ENCODE results near the gene GPR61. TPM values are rescaled to one million over a fixed set of nuclear protein-coding genes. Genes with fewer than 3 reads are reported as not detected.

Gene GPR61
- polyA plus RNA-seq, 1 donor (not counting 4 experiments of a cell fraction or from before 2014, with no cell fraction given): not detected

DNA sequence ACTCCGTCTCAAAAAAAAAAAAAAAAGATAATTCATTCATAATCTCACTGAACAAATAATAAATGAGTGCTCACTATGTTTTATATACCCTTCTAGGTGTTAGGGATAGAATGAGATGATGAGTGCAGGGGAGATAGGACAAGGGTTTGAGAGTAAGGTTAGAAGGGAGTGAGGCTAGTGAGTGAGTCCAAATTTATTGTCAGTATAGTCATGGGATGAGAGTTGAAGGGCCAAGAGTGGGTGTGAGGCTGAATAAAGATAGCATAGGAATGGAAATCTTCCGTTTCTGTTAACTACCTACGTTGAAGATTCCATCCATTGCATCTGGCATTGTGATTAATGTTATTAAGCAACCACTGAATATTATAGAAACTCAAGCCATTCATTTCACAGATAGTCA lies 25.6 kb downstream of the GPR61 start:
- DNase-seq (ENCODE audit: low read depth, low spot score) (no peak), FAIRE-seq (no peak)
- Histone ChIP-seq H3K9me1 (ENCODE audit: control insufficient read depth, extremely low read depth, insufficient read depth, low read length) (peaks cover 2% of the 10 kb centered on the region), H3K27me3 (ENCODE audit: control insufficient read depth, extremely low read depth, insufficient read depth, low read length) (no peaks in the 10 kb centered on the region), H4K20me1 (ENCODE audit: control insufficient read depth, extremely low read depth, insufficient read depth, low read length) (peaks cover 15% of the 10 kb centered on the region), H2AFZ (ENCODE audit: control insufficient read depth, low read length) (no peak overlapping the region), H3K4me3 (ENCODE audit: control insufficient read depth in 2 of 3, extremely low read depth in 1 of 3, insufficient read depth in 2 of 3, low read depth in 1 of 3, low read length in 3 of 3) (no peak overlapping the region), H3K9ac (ENCODE audit: control insufficient read depth, extremely low read depth, insufficient read depth, low read length) (no peak overlapping the region), H3K4me2 (ENCODE audit: control insufficient read depth, extremely low read depth, insufficient read depth, low read depth, low read length) (no peak overlapping the region), H3K36me3 (ENCODE audit: control insufficient read depth in 2 of 2, extremely low read depth in 1 of 2, insufficient read depth in 2 of 2, low read length in 2 of 2) (no peaks in the 10 kb centered on the region), H3K27ac (ENCODE audit: control insufficient read depth, insufficient read depth, low read length) (no peak overlapping the region), H3K4me1 (ENCODE audit: control insufficient read depth, extremely low read depth, insufficient read depth, low read length) (peaks cover 14% of the 10 kb centered on the region), H3K79me2 (ENCODE audit: control insufficient read depth, insufficient read depth, low read length) (peaks cover 98% of the 10 kb centered on the region), H3K9me3 (ENCODE audit: control insufficient read depth, low read depth, low read length) (no peaks in the 10 kb centered on the region)
- dilution Hi-C loops (cut with MboI; ENCODE audit: extremely low pct_ligation_motif_present, low sequenced_read_pairs): no loop called here
- TF ChIP-seq, protein P1, sequence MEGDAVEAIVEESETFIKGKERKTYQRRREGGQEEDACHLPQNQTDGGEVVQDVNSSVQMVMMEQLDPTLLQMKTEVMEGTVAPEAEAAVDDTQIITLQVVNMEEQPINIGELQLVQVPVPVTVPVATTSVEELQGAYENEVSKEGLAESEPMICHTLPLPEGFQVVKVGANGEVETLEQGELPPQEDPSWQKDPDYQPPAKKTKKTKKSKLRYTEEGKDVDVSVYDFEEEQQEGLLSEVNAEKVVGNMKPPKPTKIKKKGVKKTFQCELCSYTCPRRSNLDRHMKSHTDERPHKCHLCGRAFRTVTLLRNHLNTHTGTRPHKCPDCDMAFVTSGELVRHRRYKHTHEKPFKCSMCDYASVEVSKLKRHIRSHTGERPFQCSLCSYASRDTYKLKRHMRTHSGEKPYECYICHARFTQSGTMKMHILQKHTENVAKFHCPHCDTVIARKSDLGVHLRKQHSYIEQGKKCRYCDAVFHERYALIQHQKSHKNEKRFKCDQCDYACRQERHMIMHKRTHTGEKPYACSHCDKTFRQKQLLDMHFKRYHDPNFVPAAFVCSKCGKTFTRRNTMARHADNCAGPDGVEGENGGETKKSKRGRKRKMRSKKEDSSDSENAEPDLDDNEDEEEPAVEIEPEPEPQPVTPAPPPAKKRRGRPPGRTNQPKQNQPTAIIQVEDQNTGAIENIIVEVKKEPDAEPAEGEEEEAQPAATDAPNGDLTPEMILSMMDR (optimal IDR thresholded peaks at IDR 0.05 in 1 of 3, IDR thresholded peaks at IDR 0.05 in 1 of 3, conservative IDR thresholded peaks at IDR 0.05 in 1 of 3; ENCODE audit: extremely low read depth in 1 of 3, insufficient read depth in 2 of 3, low read length in 3 of 3): no peak
- no peak for TF ChIP-seq EZH2 (IDR thresholded peaks at IDR 0.05; ENCODE audit: low read length)

DNA sequence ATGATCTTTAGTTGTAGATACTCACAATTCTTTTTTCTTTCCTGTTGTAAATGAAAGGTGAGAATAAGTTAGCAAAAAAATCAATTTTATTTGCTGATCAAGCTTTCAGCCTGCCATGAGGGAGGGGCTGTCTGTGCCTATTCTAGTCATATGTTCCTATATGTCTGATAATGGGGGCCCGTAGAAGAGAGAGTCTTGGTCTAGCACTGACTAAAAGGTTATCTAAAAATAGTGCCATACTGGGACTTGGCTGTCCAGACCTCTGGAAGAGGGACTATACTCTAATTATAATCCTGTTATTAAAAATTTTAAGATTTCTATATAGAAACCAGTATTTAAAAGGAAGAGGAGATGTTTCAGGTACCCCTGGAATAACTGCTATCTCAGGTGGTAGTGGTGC lies 27.3 kb downstream of the GPR61 start:
- Histone ChIP-seq H3K79me2 (ENCODE audit: control insufficient read depth, insufficient read depth, low read length) (peaks cover 97% of the 10 kb centered on the region), H4K20me1 (ENCODE audit: control insufficient read depth, extremely low read depth, insufficient read depth, low read length) (peaks cover 27% of the 10 kb centered on the region), H3K4me1 (ENCODE audit: control insufficient read depth, extremely low read depth, insufficient read depth, low read length) (peaks cover 20% of the 10 kb centered on the region)

More for the DNA sequence above, 27.3 kb downstream of the GPR61 start:
- no peak overlapping the region for H3K4me2 ChIP-seq (ENCODE audit: control insufficient read depth, extremely low read depth, insufficient read depth, low read depth, low read length)
- no peak for FAIRE-seq
- peaks cover 2% of the 10 kb centered on the region for H3K9me1 ChIP-seq (ENCODE audit: control insufficient read depth, extremely low read depth, insufficient read depth, low read length)
- no peaks in the 10 kb centered on the region for H3K36me3 ChIP-seq (ENCODE audit: control insufficient read depth in 2 of 2, extremely low read depth in 1 of 2, insufficient read depth in 2 of 2, low read length in 2 of 2)
- no peak overlapping the region for H3K4me3 ChIP-seq (ENCODE audit: control insufficient read depth in 2 of 3, extremely low read depth in 1 of 3, insufficient read depth in 2 of 3, low read depth in 1 of 3, low read length in 3 of 3)
- H3K27me3 ChIP-seq (ENCODE audit: control insufficient read depth, extremely low read depth, insufficient read depth, low read length): no peaks in the 10 kb centered on the region
- no peak overlapping the region for H2AFZ ChIP-seq (ENCODE audit: control insufficient read depth, low read length)
- no peak for TF ChIP-seq EZH2 (IDR thresholded peaks at IDR 0.05; ENCODE audit: low read length)
- TF ChIP-seq, protein P1 (optimal IDR thresholded peaks at IDR 0.05 in 1 of 3, IDR thresholded peaks at IDR 0.05 in 1 of 3, conservative IDR thresholded peaks at IDR 0.05 in 1 of 3; ENCODE audit: extremely low read depth in 1 of 3, insufficient read depth in 2 of 3, low read length in 3 of 3): no peak
- no peaks in the 10 kb centered on the region for H3K9me3 ChIP-seq (ENCODE audit: control insufficient read depth, low read depth, low read length)
- no peak overlapping the region for H3K9ac ChIP-seq (ENCODE audit: control insufficient read depth, extremely low read depth, insufficient read depth, low read length)
- dilution Hi-C loops (cut with MboI; ENCODE audit: extremely low pct_ligation_motif_present, low sequenced_read_pairs): no loop called here
- no peak for DNase-seq (ENCODE audit: low read depth, low spot score)
- H3K27ac ChIP-seq (ENCODE audit: control insufficient read depth, insufficient read depth, low read length): no peak overlapping the region

Data from keratinocyte (primary cell).